K562 (cell line): ENCODE data around the gene SERHL2. TPM values are rescaled to one million over a fixed set of nuclear protein-coding genes. Genes with fewer than 3 reads are reported as not detected.
"Not testable (repeated sequence)": the region's sequence is repeated elsewhere in the genome, so short reads cannot be mapped to it uniquely, and the experiment has no call there.

ENCODE experiments used
- ATAC-seq: fragments of 200-7000 bp; cut with Tn5 transposase; 3 replicates; pipeline ENCODE4 v1.9.1; 2020; ENCODE audit warnings: moderate library complexity
- BruUV-seq: library from RNA; stranded (reverse); fragments of 400-500 nt; replicated peaks from 2 replicates; lab custom pipeline; 2021; lab: Mats Ljungman, UMichigan
- CTCF ChIA-PET: fragments of 300-600 bp; formaldehyde crosslinking; extraction: SDS; loops from one replicate; lab custom pipeline; 2021; ENCODE audit warnings: low intra/inter-chr PET ratio; lab: Yijun Ruan, JAX
- POLR2A ChIA-PET: fragments of 300-600, 350-650 bp; sonication (Branson Sonifier 250); formaldehyde crosslinking; extraction: SDS; loops from one replicate; lab custom pipeline; 2021; ENCODE audit warnings: antibody characterized with exemption, inconsistent platforms; lab: Yijun Ruan, JAX
- DNase-seq, 4 experiments: peaks; one replicate each; pipeline versions ENCODE4 v3.0.0 to v3.0.0-alpha.2; 2011 to 2018; ENCODE audit warnings: low spot score in 3 of 4, mixed read lengths in 3 of 4; ENCODE audit errors: extremely low read depth in 1 of 4
- FAIRE-seq: peaks from 2 replicates; lab custom pipeline; 2011; peaks lifted over from hg19 to GRCh38; lab: Jason Lieb, UNC
- H2AFZ ChIP-seq: 2 replicates; pipeline ENCODE4 v1.6.0; 2011; ENCODE audit warnings: low read depth, low read length, control low read depth, inconsistent platforms
- H3K27ac ChIP-seq: fragments of 200-600 bp; 3 replicates; pipeline ENCODE4 v1.8.0; 2011; ENCODE audit warnings: low read depth, mild to moderate bottlenecking, control low read depth, inconsistent platforms, low read length, moderate library complexity, mixed read lengths; ENCODE audit errors: extremely low read depth
- H3K27me3 ChIP-seq, 2 experiments: fragments of 300-600 bp in 1 of 2; 2 replicates in 1 of 2; 3 replicates in 1 of 2; pipeline versions ENCODE4 v1.6.0 to v1.8.0; 2011; ENCODE audit warnings: inconsistent platforms in 2 of 2, low read length in 2 of 2, mild to moderate bottlenecking in 1 of 2, mixed read lengths in 1 of 2, moderate library complexity in 1 of 2; ENCODE audit not compliant: control insufficient read depth in 2 of 2, insufficient read depth in 2 of 2
- H3K36me3 ChIP-seq: fragments of 300-600 bp; 3 replicates; pipeline ENCODE4 v1.8.0; 2011; ENCODE audit warnings: mild to moderate bottlenecking, low read length, inconsistent platforms; ENCODE audit not compliant: control insufficient read depth, insufficient read depth
- H3K4me1 ChIP-seq, 2 experiments: fragments of 200-600 bp in 1 of 2; replicated peaks in 1 of 2; 2 replicates in 1 of 2; 3 replicates in 1 of 2; pipeline versions ENCODE4 v1.5.1 to v1.8.0; 2011; ENCODE audit warnings: inconsistent platforms in 2 of 2, low read length in 2 of 2, mild to moderate bottlenecking in 1 of 2, mixed read lengths in 1 of 2, moderate library complexity in 1 of 2; ENCODE audit not compliant: control insufficient read depth in 2 of 2, insufficient read depth in 2 of 2
- H3K4me2 ChIP-seq: 2 replicates; pipeline ENCODE4 v1.6.1; 2011; ENCODE audit warnings: low read length, control low read depth, inconsistent platforms, mixed read lengths; ENCODE audit not compliant: insufficient read depth
- H3K4me3 ChIP-seq: fragments of 200-600 bp; sonication (generic), shearing (Covaris generic); 2 replicates; pipeline ENCODE4 v1.5.1; 2016; ENCODE audit warnings: control low read depth, inconsistent platforms
- H3K79me2 ChIP-seq: fragments of 200-600 bp; 3 replicates; pipeline ENCODE4 v1.8.0; 2011; ENCODE audit warnings: low read length, inconsistent platforms; ENCODE audit not compliant: control insufficient read depth, insufficient read depth
- H3K9ac ChIP-seq, 2 experiments: 2 replicates each; pipeline versions ENCODE4 v1.6.0 to v1.6.1; 2011; ENCODE audit warnings: low read depth in 2 of 2, low read length in 2 of 2, control low read depth in 1 of 2, inconsistent platforms in 1 of 2, mild to moderate bottlenecking in 1 of 2, mixed read lengths in 1 of 2; ENCODE audit not compliant: insufficient read depth in 1 of 2
- H3K9me1 ChIP-seq: one replicate; pipeline ENCODE4 v1.6.0; 2011; ENCODE audit warnings: inconsistent platforms, mild to moderate bottlenecking, low read length, moderate library complexity; ENCODE audit not compliant: control insufficient read depth, insufficient read depth
- H3K9me3 ChIP-seq: replicated peaks from 2 replicates; pipeline ENCODE4 v1.5.1; 2011; ENCODE audit warnings: low read depth, low read length, inconsistent platforms; ENCODE audit not compliant: control insufficient read depth, insufficient read depth
- H4K20me1 ChIP-seq: replicated peaks from 2 replicates; pipeline ENCODE4 v1.6.1; 2011; ENCODE audit warnings: low read length, inconsistent platforms, mixed read lengths; ENCODE audit not compliant: control insufficient read depth, insufficient read depth
- NFIC ChIP-seq: fragments of 450-650 bp; IDR thresholded peaks from 2 replicates; pipeline ENCODE4 v1.6.1; 2017; ENCODE audit warnings: mild to moderate bottlenecking, inconsistent platforms
- PHB2 ChIP-seq: fragments of 450-650 bp; IDR thresholded peaks from 2 replicates; pipeline ENCODE4 v1.6.1; 2017; ENCODE audit warnings: low read depth
- ZNF518B ChIP-seq: fragments of 250-450 bp; sonication (Bioruptor Pico); IDR thresholded peaks from 2 replicates; pipeline ENCODE4 v1.5.0; 2021; ENCODE audit warnings: mild to moderate bottlenecking, moderate library complexity
- WGBS: fragments of 100-300 bp; shearing (Covaris generic); methylation state at CpG from one replicate; pipeline ENCODE4 v1.1.6; 2016; ENCODE audit warnings: low coverage, mixed read lengths; ENCODE audit not compliant: insufficient coverage; ENCODE audit errors: missing lambda C conversion rate; 5-methylcytosine and 5-hydroxymethylcytosine counted together
- in situ Hi-C: fragments of 300-500 bp; cut with MboI; formaldehyde crosslinking; loops from 4 replicates; pipeline ENCODE4 v1.15.0; 2018; ENCODE audit warnings: inconsistent platforms, mixed read lengths
- intact Hi-C: fragments of 100-400 bp; cut with micrococcal nuclease; formaldehyde crosslinking; loops from 2 replicates; pipeline ENCODE4 v1.14.2; 2022
- polyA plus RNA-seq, 8 experiments: library from polyadenylated mRNA; depleted of rRNA in 4 of 8; stranded (reverse) in 5 of 8; unstranded in 3 of 8; fragments of >200 nt; fragmentation: Nextera tagmentation in 2 of 8; fragmentation: Illumina TruSeq in 1 of 8; extraction: Ambion mirVana in 2 of 8; extraction: Trizol in 1 of 8; gene quantifications; 2 replicates each; pipeline versions ENCODE4 v1.2.1 to v1.2.3, GENCODE V29; 2011 to 2014; ENCODE audit warnings: inconsistent platforms in 1 of 8, missing spikeins in 1 of 8
- total RNA-seq, 7 experiments: library from RNA; depleted of rRNA in 6 of 7; stranded (reverse); fragments of >200 nt in 6 of 7; fragmentation: Illumina TruSeq in 2 of 7; extraction: Trizol in 2 of 7; gene quantifications; 2 replicates each; pipeline versions ENCODE4 v1.2.1 to v1.2.3, GENCODE V29; 2011 to 2021; ENCODE audit warnings: low replicate concordance in 1 of 7

The SERHL2 gene
- total and polyA plus RNA-seq, 9 of the 15 experiments (the other 6 are each of a cell fraction or from before 2014, with no cell fraction given): 19.9 to 62.6 (median 25.2) TPM

- H3K9ac ChIP-seq: peak overlapping the region in 1 of 2 experiments; percentile 77; a peak in 2 of 4 replicates
- no peak overlapping the region for H3K4me3 ChIP-seq
- ATAC-seq: no peak
- H2AFZ ChIP-seq: no peak overlapping the region
- ChIA-PET POLR2A (interaction anchor here (0.6 to 1.0 kb wide), 2 partner anchors 21 to 53 kb away, joined by 3 read pairs; no protein-coding TSS in a partner anchor), CTCF (no interaction called here)
- peak in 2 of 4 experiments; percentile 4 to 5 for DNase-seq
- BruUV-seq: no TSS peak
- H3K36me3 ChIP-seq: peaks cover 37% of the 10 kb centered on the region; the same call in 1 of the 3 replicates
- H3K27ac ChIP-seq: peak overlapping the region; percentile 46; the same call in 2 of the 3 replicates
- no peaks in the 10 kb centered on the region for H3K9me1 ChIP-seq
- no peaks in the 10 kb centered on the region; the same call in 1 of the 2 replicates for H3K9me3 ChIP-seq
- no peaks in the 10 kb centered on the region for H3K27me3 ChIP-seq
- no peak for FAIRE-seq
- peaks cover 10 to 26% of the 10 kb centered on the region in 2 experiments; a peak in 4 of 5 replicates for H3K4me1 ChIP-seq
- H3K79me2 ChIP-seq: no peaks in the 10 kb centered on the region; the same call in 2 of the 3 replicates
- H3K4me2 ChIP-seq: 0 out of 2 replicates have a peak overlapping the region, but pooled peaks have one; percentile 1
- 33% methylated on average over 1 of the region's 2 CpGs for WGBS
- in situ Hi-C loops (loop anchor here (5.0 kb wide), 1 partner anchor 50 kb away; no protein-coding TSS in a partner anchor), intact Hi-C loops (no loop called here)
- H4K20me1 ChIP-seq: no peaks in the 10 kb centered on the region
- TF ChIP-seq ZNF518B (no peak), PHB2 (no peak), NFIC (peak; percentile 70)
Observed at GRCh38 chr22:42562684-42563083, 8.9 kb downstream of the SERHL2 start.

GRCh38 chr22:42563943-42564342 is 10.2 kb downstream of the SERHL2 start:
- ATAC-seq, BruUV-seq, FAIRE-seq: not testable (repeated sequence)

More at GRCh38 chr22:42563943-42564342, 10.2 kb downstream of the SERHL2 start:
- peaks cover 10 to 26% of the 10 kb centered on the region in 2 experiments; a peak in 4 of 5 replicates for H3K4me1 ChIP-seq
- H3K4me3 ChIP-seq, H3K9ac ChIP-seq, H3K9me3 ChIP-seq, intact Hi-C loops, H3K79me2 ChIP-seq, H4K20me1 ChIP-seq, H2AFZ ChIP-seq, H3K27ac ChIP-seq, H3K4me2 ChIP-seq, H3K27me3 ChIP-seq, H3K9me1 ChIP-seq, CTCF ChIA-PET: not testable (repeated sequence)
- H3K36me3 ChIP-seq: peaks cover 39% of the 10 kb centered on the region; the same call in 1 of the 3 replicates
- in situ Hi-C loops: loop anchor here (5.0 kb wide), 1 partner anchor 52 kb away; no protein-coding TSS in a partner anchor
- DNase-seq: peak in 1 of 4 experiments; percentile 1
- POLR2A ChIA-PET: interaction anchor here (0.5 kb wide), 1 partner anchor 47 kb away, joined by 3 read pairs; no protein-coding TSS in a partner anchor
- WGBS: 63% methylated on average over 1 of the region's 3 CpGs
